ENCODE results near the gene GOLPH3.
"Not testable (repeated sequence)": the region's sequence is repeated elsewhere in the genome, so short reads cannot be mapped to it uniquely, and the experiment has no call there.

GOLPH3 gene

DNA sequence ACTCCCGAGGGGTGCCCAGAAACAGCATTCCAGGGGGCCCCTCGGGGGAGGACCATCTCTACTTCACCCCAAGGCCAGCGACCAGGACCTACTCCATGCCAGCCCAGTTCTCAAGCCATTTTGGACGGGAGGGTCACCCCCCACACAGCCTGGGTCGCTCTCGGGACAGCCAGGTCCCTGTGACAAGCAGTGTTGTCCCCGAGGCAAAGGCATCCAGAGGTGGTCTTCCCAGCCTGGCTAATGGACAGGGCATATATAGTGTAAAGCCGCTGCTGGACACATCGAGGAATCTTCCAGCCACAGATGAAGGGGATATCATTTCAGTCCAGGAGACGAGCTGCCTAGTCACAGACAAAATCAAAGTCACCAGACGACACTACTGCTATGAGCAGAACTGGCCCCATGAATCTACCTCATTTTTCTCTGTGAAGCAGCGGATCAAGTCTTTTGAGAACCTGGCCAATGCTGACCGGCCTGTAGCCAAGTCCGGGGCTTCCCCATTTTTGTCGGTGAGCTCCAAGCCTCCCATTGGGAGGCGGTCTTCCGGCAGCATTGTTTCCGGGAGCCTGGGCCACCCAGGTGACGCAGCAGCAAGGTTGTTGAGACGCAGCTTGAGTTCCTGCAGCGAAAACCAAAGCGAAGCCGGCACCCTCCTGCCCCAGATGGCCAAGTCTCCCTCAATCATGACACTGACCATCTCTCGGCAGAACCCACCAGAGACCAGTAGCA lies 83.9 kb downstream of the GOLPH3 start:
- DNase-seq (ENCODE audit: low read depth, low spot score): no peak
- no peak overlapping the region for H3K4me3 ChIP-seq (ENCODE audit: low read depth, low read length)
- TF ChIP-seq, protein P1, sequence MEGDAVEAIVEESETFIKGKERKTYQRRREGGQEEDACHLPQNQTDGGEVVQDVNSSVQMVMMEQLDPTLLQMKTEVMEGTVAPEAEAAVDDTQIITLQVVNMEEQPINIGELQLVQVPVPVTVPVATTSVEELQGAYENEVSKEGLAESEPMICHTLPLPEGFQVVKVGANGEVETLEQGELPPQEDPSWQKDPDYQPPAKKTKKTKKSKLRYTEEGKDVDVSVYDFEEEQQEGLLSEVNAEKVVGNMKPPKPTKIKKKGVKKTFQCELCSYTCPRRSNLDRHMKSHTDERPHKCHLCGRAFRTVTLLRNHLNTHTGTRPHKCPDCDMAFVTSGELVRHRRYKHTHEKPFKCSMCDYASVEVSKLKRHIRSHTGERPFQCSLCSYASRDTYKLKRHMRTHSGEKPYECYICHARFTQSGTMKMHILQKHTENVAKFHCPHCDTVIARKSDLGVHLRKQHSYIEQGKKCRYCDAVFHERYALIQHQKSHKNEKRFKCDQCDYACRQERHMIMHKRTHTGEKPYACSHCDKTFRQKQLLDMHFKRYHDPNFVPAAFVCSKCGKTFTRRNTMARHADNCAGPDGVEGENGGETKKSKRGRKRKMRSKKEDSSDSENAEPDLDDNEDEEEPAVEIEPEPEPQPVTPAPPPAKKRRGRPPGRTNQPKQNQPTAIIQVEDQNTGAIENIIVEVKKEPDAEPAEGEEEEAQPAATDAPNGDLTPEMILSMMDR (IDR thresholded peaks at IDR 0.05; ENCODE audit: low read depth, low read length): no peak
- in situ Hi-C loops (cut with HindIII; ENCODE audit: low sequenced_read_pairs): no loop called here

DNA sequence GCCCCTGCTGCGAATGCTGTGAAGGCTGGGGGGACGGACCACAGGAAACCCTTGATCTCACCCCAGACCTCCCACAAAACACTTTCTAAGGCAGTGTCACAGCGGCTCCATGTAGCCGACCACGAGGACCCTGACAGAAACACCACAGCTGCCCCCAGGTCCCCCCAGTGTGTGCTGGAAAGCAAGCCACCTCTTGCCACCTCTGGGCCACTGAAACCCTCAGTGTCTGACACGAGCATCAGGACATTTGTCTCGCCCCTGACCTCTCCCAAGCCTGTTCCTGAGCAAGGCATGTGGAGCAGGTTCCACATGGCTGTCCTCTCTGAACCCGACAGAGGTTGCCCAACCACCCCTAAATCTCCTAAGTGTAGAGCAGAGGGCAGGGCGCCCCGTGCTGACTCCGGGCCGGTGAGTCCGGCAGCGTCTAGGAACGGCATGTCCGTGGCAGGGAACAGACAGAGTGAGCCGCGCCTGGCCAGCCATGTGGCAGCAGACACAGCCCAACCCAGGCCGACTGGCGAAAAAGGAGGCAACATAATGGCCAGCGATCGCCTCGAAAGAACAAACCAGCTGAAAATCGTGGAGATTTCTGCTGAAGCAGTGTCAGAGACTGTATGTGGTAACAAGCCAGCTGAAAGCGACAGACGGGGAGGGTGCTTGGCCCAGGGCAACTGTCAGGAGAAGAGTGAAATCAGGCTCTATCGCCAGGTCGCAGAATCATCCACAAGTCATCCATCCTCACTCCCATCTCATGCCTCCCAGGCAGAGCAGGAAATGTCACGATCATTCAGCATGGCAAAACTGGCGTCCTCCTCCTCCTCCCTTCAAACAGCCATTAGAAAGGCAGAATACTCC lies 84.7 kb downstream of the GOLPH3 start:
- in situ Hi-C loops (cut with HindIII; ENCODE audit: low sequenced_read_pairs): no loop called here

DNA sequence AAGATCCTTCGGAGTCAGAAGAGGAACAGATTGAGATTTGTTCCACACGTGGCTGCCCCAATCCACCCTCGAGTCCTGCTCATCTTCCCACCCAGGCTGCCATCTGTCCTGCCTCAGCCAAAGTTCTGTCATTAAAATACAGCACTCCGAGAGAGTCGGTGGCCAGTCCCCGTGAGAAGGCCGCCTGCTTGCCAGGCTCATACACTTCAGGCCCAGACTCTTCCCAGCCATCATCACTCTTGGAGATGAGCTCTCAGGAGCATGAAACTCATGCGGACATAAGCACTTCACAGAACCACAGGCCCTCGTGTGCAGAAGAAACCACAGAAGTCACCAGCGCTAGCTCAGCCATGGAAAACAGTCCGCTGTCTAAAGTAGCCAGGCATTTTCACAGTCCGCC lies 85.9 kb downstream of the GOLPH3 start:
- in situ Hi-C loops (cut with HindIII; ENCODE audit: low sequenced_read_pairs): no loop called here
- H3K4me3 ChIP-seq (ENCODE audit: low read depth, low read length): no peak overlapping the region
- TF ChIP-seq, protein P1 (IDR thresholded peaks at IDR 0.05; ENCODE audit: low read depth, low read length): no peak
- DNase-seq (ENCODE audit: low read depth, low spot score): no peak

More for the DNA sequence above, 84.7 kb downstream of the GOLPH3 start:
- no peak overlapping the region for H3K4me3 ChIP-seq (ENCODE audit: low read depth, low read length)
- TF ChIP-seq, protein P1 (IDR thresholded peaks at IDR 0.05; ENCODE audit: low read depth, low read length): no peak
- DNase-seq (ENCODE audit: low read depth, low spot score): no peak

DNA sequence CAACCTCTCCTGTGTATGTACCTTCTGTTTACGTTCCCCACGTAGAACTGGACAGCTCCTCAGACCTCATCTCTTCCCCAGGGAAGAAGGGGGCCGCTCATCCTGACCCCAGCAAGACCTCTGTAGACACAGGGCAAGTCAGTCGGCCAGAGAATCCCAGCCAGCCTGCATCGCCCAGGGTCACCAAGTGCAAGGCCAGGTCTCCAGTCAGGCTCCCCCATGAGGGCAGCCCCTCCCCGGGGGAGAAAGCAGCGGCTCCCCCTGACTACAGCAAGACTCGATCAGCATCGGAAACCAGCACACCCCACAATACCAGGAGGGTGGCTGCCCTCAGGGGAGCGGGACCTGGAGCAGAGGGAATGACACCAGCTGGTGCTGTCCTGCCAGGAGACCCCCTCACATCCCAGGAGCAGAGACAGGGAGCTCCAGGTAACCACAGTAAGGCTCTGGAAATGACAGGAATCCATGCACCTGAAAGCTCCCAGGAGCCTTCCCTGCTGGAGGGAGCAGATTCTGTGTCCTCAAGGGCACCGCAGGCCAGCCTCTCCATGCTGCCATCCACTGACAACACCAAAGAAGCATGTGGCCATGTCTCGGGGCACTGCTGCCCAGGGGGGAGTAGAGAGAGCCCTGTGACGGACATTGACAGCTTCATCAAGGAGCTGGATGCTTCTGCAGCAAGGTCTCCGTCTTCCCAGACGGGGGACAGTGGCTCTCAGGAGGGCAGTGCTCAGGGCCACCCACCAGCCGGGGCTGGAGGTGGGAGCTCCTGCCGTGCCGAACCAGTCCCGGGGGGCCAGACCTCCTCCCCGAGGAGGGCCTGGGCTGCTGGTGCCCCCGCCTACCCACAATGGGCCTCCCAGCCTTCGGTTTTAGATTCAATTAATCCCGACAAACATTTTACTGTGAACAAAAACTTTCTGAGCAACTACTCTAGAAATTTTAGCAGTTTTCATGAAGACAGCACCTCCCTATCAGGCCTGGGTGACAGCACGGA lies 86.7 kb downstream of the GOLPH3 start:
- H3K4me3 ChIP-seq (ENCODE audit: low read depth, low read length): no peak overlapping the region
- in situ Hi-C loops (cut with HindIII; ENCODE audit: low sequenced_read_pairs): no loop called here
- TF ChIP-seq, protein P1 (IDR thresholded peaks at IDR 0.05; ENCODE audit: low read depth, low read length): no peak
- DNase-seq (ENCODE audit: low read depth, low spot score): no peak

DNA sequence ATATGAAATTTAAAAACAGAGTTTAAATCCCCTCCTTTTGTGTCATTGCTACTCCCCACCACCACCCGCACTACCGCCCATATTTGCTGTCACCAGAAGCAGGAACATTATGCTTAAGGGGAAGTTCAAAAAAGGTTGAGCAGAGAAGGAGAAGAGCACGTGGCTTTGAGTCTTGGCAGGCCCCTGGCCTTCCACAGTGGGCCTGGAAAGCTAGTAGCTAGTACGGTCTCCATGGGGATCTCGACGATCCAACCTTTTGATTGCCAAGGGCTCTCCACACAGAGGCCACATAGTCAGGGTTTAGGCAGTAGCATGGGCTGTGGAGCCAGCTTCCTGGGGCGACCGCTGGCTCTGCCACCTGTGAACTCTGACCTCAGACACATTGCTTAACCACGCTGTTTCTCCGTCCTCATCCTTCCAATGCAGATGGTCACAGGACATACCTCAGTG lies 90.1 kb downstream of the GOLPH3 start:
- DNase-seq (ENCODE audit: low read depth, low spot score): no peak
- TF ChIP-seq, protein P1 (IDR thresholded peaks at IDR 0.05; ENCODE audit: low read depth, low read length): no peak
- in situ Hi-C loops (cut with HindIII; ENCODE audit: low sequenced_read_pairs): no loop called here

DNA sequence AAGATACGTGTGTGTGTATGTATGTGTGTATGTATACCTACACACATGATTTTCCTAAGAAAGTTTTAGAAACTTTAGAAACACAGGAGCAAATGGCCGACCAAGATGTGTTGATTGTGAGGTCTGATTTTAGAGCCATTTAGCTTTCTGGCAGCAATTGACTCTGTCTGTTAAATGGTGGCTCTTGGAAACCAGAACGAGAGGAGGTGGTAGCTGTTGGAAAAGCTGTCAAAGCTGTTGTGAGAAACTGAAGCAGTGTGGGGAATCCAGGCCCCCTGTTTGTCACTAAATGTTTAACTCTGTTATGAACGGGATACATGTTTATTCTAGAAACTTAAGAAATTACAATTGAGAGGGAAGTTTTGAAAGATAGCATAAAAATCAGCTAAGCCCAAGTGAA lies 91.4 kb downstream of the GOLPH3 start:
- no peak for DNase-seq (ENCODE audit: low read depth, low spot score)
- in situ Hi-C loops (cut with HindIII; ENCODE audit: low sequenced_read_pairs): no loop called here
- H3K4me3 ChIP-seq (ENCODE audit: low read depth, low read length): no peak overlapping the region
- TF ChIP-seq, protein P1 (IDR thresholded peaks at IDR 0.05; ENCODE audit: low read depth, low read length): no peak

More for the DNA sequence above, 90.1 kb downstream of the GOLPH3 start:
- no peak overlapping the region for H3K4me3 ChIP-seq (ENCODE audit: low read depth, low read length)

DNA sequence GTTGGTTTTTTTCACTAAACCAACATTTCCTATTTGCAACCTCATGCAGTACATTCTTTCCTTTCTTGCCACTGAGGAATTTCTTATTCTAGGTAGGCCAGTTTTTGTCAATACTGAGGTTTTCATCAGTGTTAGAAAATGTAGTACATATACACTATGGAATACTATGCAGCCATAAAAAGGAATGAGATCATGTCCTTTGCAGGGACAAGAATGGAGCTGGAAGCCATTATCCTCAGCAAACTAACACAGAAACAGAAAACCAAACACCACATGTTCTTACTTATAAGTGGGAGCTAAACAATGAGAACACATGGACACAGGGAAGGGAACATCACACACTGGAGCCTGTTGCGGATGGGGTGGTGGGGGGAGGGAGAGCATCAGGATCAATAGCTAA lies 93.6 kb downstream of the GOLPH3 start:
- DNase-seq (ENCODE audit: low read depth, low spot score); in situ Hi-C loops (cut with HindIII; ENCODE audit: low sequenced_read_pairs); H3K4me3 ChIP-seq (ENCODE audit: low read depth, low read length): not testable (repeated sequence)

DNA sequence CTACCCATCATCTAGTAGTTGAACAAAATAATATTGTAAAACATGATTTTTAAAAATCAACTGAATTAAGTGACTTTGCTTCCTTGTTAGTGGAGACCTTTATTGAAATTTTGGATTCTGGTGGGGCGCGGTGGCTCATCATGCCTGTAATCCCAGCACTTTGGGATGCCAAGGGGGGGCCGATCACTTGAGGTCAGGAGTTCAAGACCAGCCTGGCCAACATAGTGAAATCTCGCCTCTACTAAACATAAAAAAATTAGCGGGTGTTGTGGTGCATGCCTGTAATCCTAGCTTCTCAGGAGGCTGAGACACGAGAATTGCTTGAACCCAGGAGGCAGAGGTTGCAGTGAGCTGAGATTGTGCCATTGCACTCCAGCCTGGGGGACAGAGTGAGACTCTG lies 95.3 kb downstream of the GOLPH3 start:
- in situ Hi-C loops (cut with HindIII; ENCODE audit: low sequenced_read_pairs); H3K4me3 ChIP-seq (ENCODE audit: low read depth, low read length); DNase-seq (ENCODE audit: low read depth, low spot score): not testable (repeated sequence)

All from astrocyte of the spinal cord (primary cell).